CD4-positive, alpha-beta memory T cell (primary cell): ENCODE data around the gene TTYH3. TPM values are rescaled to one million over a fixed set of nuclear protein-coding genes. Genes with fewer than 3 reads are reported as not detected.

Experiments used
- CTCF ChIA-PET: fragments of 350-600 bp; sonication (Branson Sonifier 250); formaldehyde crosslinking; loops from one replicate; lab custom pipeline; 2021; ENCODE audit warnings: inconsistent platforms; ENCODE audit not compliant: partially characterized antibody; lab: Charles Lee
- POLR2A ChIA-PET: fragments of 350-600 bp; sonication (Branson Sonifier 250); formaldehyde crosslinking; loops from one replicate; lab custom pipeline; 2021; ENCODE audit not compliant: partially characterized antibody; lab: Charles Lee
- DNase-seq, 5 donors: peaks; one replicate each; pipeline versions ENCODE4 v3.0.0 to v3.0.0-alpha.2; 2020 to 2022; ENCODE audit warnings: mixed read lengths in 1 of 5
- H3K27ac ChIP-seq: one replicate; pipeline ENCODE4 v1.7.0; 2013; ENCODE audit warnings: low read depth, low read length
- H3K27me3 ChIP-seq: 2 replicates; pipeline ENCODE4 v1.7.0; 2013; ENCODE audit warnings: mild to moderate bottlenecking, low read length, moderate library complexity; ENCODE audit not compliant: insufficient read depth
- H3K36me3 ChIP-seq: 2 replicates; pipeline ENCODE4 v1.7.0; 2013; ENCODE audit warnings: mild to moderate bottlenecking, low read length, moderate library complexity; ENCODE audit not compliant: insufficient read depth
- H3K4me1 ChIP-seq: 2 replicates; pipeline ENCODE4 v1.7.0; 2013; ENCODE audit warnings: mild to moderate bottlenecking, low read length, moderate library complexity; ENCODE audit not compliant: insufficient read depth
- H3K4me3 ChIP-seq, 2 donors: one replicate each; pipeline ENCODE4 v1.7.0; 2013; ENCODE audit warnings: low read length in 2 of 2, mild to moderate bottlenecking in 1 of 2
- H3K9me3 ChIP-seq, 2 donors: one replicate each; pipeline ENCODE4 v1.7.0; 2013; ENCODE audit warnings: low read length in 2 of 2, control low read depth in 1 of 2; ENCODE audit not compliant: control insufficient read depth in 1 of 2
- H3K27ac Mint-ChIP-seq, 7 donors: one replicate each; pipeline ENCODE4 v1.8.0; 2020 to 2021; ENCODE audit warnings: mixed read lengths in 7 of 7, mild to moderate bottlenecking in 6 of 7, inconsistent platforms in 3 of 7, moderate library complexity in 3 of 7
- H3K27me3 Mint-ChIP-seq, 2 donors: one replicate each; pipeline ENCODE4 v1.8.0; 2020 to 2021; ENCODE audit warnings: mixed read lengths in 2 of 2
- H3K36me3 Mint-ChIP-seq, 2 donors: one replicate each; pipeline ENCODE4 v1.8.0; 2020 to 2021; ENCODE audit warnings: mixed read lengths in 2 of 2, inconsistent platforms in 1 of 2, mild to moderate bottlenecking in 1 of 2
- H3K4me1 Mint-ChIP-seq, 4 donors: one replicate each; pipeline ENCODE4 v1.8.0; 2020 to 2021; ENCODE audit warnings: mixed read lengths in 4 of 4, mild to moderate bottlenecking in 1 of 4
- H3K4me3 Mint-ChIP-seq, 8 donors: one replicate each; pipeline ENCODE4 v1.8.0; 2020 to 2021; ENCODE audit warnings: mixed read lengths in 8 of 8, mild to moderate bottlenecking in 7 of 8, moderate library complexity in 6 of 8, inconsistent platforms in 3 of 8
- H3K9me3 Mint-ChIP-seq, 8 donors: one replicate each; pipeline ENCODE4 v1.8.0; 2020 to 2021; ENCODE audit warnings: mixed read lengths in 8 of 8, mild to moderate bottlenecking in 5 of 8, inconsistent platforms in 3 of 8, moderate library complexity in 1 of 8
- intact Hi-C: fragments of 100-400 bp; cut with micrococcal nuclease; formaldehyde crosslinking; loops from one replicate; pipeline ENCODE4 v1.15.1; 2023
- polyA plus RNA-seq, 2 donors: library from polyadenylated mRNA; unstranded; fragments of 300-500 nt; fragmentation: Illumina TruSeq; gene quantifications; one replicate each; pipeline ENCODE4 v1.2.3, GENCODE V29; 2021
- total RNA-seq, 2 experiments: library from RNA; stranded (reverse); gene quantifications; one replicate each; pipeline ENCODE4 v1.2.3, GENCODE V29; 2021

TTYH3 gene
- total and polyA plus RNA-seq, 4 experiments from 2014 or later = 0.14 to 12.0 (median 5.8) TPM

DNA sequence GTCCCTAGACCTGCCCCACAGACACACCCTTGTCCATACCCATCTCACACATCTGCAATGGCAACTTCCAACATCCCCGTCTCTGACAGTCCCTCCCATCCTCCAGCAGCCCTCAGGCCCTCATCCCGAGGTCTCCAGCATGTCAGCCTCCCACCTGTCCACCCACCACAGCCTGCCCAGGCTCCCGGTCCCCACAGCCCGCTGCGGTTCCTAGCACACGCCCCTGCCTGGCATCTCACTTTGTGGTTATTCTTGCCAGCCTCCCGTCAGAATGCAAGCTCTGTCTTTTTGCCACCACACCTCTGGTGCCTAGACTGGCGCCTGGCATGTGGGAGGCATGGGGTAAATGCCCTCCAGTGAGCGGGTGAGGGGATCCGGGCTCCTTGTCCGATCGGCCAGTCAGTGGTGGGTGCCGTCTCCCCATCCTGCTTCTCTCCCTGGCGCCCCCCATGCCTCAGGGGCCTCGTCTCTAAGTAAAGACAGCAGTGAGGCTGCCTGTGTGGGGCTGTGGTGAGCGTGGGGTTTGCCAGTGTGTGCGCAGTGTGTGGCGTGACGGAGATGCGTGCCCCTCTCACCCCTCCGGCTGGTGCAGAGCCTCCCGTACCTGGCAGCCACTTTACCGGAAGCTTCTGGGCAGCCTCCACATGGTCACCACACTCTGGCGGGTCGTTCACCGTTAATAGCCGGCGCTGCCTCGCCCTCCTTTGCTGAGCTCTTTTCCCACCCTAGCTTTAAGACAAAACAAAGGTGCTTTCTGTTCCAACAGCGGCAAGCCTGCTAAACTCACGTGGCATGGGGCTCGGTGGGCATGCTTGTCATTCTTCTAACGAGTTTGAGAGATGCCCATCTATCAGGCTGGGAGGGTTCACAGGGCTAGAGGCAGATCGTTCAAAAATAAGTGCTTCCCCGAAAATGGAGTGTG, 28.5 kb upstream of the TTYH3 start:
- intact Hi-C loops = no loop called here
- Histone ChIP-seq H3K36me3 (no peaks in the 10 kb centered on the region), H3K27me3 (no peaks in the 10 kb centered on the region), H3K27ac (no peak overlapping the region), H3K9me3 (no peaks in the 10 kb centered on the region), H3K4me1 (no peaks in the 10 kb centered on the region), H3K4me3 (no peak overlapping the region)
- Mint-ChIP-seq H3K27me3 (no peaks in the 10 kb centered on the region), H3K9me3 (peaks cover 0 to 2% (median 0%) of the 10 kb centered on the region in 8 donors), H3K27ac (peak overlapping the region in 1 of 7 donors; percentile 53), H3K4me1 (peaks cover 0 to 5% (median 2%) of the 10 kb centered on the region in 4 donors), H3K36me3 (peaks cover 8 to 10% of the 10 kb centered on the region in 2 donors), H3K4me3 (no peak overlapping the region)
- ChIA-PET CTCF (no interaction called here), POLR2A (no interaction called here)
- DNase-seq = no peak

DNA sequence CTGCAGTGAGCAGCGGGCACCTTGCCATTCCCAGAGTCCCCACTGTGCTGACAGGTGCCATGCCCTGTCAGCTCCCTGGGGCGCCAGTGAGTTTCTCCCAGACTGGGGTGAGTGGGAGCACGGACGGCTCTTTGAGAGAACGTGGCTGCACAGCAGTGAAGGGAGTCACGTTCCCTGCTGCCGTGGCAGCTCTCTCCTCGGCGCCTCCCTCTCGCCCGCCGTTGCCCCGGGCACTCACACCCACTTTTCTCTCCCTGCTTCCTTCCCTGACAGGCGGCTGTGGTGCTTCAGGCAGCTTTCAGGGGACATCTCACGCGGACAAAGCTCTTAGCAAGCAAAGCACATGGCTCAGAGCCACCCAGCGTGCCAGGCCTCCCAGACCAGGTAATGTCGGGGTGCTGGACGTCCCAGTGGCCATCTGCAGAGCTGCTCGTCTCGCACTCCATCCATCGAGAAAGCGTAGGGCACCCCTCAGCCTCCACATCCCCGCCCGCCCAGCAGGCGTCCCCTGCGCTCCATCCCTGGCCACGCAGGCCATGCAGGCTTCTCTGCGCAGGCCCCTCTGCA, 27.1 kb upstream of the TTYH3 start:
- H3K36me3 Mint-ChIP-seq = peaks cover 5 to 8% of the 10 kb centered on the region in 2 donors
- no peaks in the 10 kb centered on the region for H3K27me3 Mint-ChIP-seq
- H3K4me1 Mint-ChIP-seq = peaks cover 0 to 5% (median 3%) of the 10 kb centered on the region in 4 donors
- Histone ChIP-seq H3K9me3 (no peaks in the 10 kb centered on the region), H3K4me1 (no peaks in the 10 kb centered on the region), H3K4me3 (no peak overlapping the region), H3K27me3 (no peaks in the 10 kb centered on the region), H3K27ac (no peak overlapping the region), H3K36me3 (no peaks in the 10 kb centered on the region)
- no peak for DNase-seq
- intact Hi-C loops = no loop called here
- peaks cover 0 to 2% (median 0%) of the 10 kb centered on the region in 8 donors for H3K9me3 Mint-ChIP-seq
- ChIA-PET POLR2A (no interaction called here), CTCF (no interaction called here)
- no peak overlapping the region for H3K4me3 Mint-ChIP-seq
- H3K27ac Mint-ChIP-seq = no peak overlapping the region

DNA sequence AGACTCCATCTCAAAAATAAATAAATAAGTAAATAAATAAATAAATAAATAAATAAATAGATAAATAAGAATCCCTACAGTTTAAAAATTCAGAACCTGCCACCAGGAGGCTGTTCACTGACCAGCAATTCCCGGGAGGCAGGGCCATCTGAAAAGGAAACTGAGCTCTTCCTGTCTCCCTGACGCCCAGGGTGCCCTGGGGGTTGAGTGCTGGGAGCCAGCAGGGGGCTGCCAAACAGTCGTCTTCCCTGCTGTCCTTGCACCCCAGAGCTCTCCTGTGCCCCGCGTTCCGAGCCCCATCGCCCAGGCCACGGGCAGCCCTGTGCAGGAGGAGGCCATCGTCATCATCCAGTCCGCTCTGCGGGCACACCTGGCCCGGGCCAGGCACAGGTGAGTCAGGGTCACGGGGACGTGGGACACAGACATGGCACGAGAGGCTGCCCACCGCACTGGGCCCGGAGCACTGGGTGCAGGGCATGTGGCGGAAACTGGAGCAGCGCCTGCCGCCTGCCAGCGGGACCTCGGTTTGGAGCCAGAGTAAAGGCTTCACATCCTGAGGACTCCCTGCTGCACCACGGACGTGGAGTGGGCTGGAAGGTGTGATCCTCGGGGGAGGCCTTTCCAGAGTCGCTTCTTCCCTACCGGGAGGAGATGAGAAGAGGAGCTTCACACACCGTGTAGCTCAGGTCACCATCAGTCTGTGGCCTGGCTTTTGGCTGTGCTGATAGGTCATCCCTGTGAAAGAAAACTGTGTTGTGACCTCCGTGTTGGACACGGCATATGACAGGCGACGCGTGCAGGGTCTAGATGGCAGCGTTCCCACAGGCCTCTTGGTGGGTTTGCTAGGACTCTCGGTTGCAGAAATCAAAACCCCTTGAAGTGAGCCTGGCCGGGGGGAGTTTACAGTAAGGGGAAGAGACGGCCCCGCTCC, 25.9 kb upstream of the TTYH3 start:
- peaks cover 0 to 8% (median 3%) of the 10 kb centered on the region in 4 donors for H3K4me1 Mint-ChIP-seq
- no peaks in the 10 kb centered on the region for H3K27me3 ChIP-seq
- intact Hi-C loops = no loop called here
- H3K9me3 Mint-ChIP-seq = peaks cover 0 to 2% (median 0%) of the 10 kb centered on the region in 8 donors
- H3K27ac ChIP-seq = no peak overlapping the region
- no peaks in the 10 kb centered on the region for H3K36me3 ChIP-seq
- no peak overlapping the region for H3K4me3 Mint-ChIP-seq
- ChIA-PET CTCF (no interaction called here), POLR2A (no interaction called here)
- no peaks in the 10 kb centered on the region for H3K4me1 ChIP-seq
- H3K27ac Mint-ChIP-seq = no peak overlapping the region
- no peaks in the 10 kb centered on the region for H3K27me3 Mint-ChIP-seq
- H3K36me3 Mint-ChIP-seq = peaks cover 0 to 1% of the 10 kb centered on the region in 2 donors
- DNase-seq = no peak
- H3K4me3 ChIP-seq = no peak overlapping the region
- H3K9me3 ChIP-seq = no peaks in the 10 kb centered on the region

DNA sequence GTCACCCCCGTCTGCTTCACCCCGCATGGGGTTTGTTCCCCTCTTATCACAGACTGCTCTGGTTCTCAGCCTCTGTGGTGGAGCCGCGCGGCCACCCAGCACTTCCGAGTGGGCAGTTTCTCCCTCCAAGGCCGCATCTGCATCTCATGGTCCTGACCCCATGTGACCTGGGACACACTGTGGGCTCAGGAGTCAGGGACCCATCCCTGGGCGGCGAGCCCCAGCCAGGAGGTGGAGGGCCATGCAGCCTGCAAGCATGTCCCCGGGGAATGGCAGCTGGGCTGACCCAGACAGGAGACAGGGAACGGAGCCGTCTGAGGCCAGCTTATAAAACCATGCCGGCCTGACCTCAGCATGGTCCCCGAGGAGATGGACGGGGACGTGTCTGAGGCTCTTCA, 25.2 kb upstream of the TTYH3 start:
- Histone ChIP-seq H3K4me3 (no peak overlapping the region), H3K27ac (no peak overlapping the region), H3K9me3 (no peaks in the 10 kb centered on the region), H3K36me3 (no peaks in the 10 kb centered on the region), H3K4me1 (no peaks in the 10 kb centered on the region), H3K27me3 (no peaks in the 10 kb centered on the region)
- ChIA-PET POLR2A (no interaction called here), CTCF (no interaction called here)
- no peak for DNase-seq
- intact Hi-C loops = no loop called here
- Mint-ChIP-seq H3K27ac (no peak overlapping the region), H3K4me1 (peaks cover 0 to 8% (median 3%) of the 10 kb centered on the region in 4 donors), H3K36me3 (peaks cover 0 to 1% of the 10 kb centered on the region in 2 donors), H3K4me3 (no peak overlapping the region), H3K27me3 (no peaks in the 10 kb centered on the region), H3K9me3 (peaks cover 0 to 2% (median 0%) of the 10 kb centered on the region in 8 donors)

DNA sequence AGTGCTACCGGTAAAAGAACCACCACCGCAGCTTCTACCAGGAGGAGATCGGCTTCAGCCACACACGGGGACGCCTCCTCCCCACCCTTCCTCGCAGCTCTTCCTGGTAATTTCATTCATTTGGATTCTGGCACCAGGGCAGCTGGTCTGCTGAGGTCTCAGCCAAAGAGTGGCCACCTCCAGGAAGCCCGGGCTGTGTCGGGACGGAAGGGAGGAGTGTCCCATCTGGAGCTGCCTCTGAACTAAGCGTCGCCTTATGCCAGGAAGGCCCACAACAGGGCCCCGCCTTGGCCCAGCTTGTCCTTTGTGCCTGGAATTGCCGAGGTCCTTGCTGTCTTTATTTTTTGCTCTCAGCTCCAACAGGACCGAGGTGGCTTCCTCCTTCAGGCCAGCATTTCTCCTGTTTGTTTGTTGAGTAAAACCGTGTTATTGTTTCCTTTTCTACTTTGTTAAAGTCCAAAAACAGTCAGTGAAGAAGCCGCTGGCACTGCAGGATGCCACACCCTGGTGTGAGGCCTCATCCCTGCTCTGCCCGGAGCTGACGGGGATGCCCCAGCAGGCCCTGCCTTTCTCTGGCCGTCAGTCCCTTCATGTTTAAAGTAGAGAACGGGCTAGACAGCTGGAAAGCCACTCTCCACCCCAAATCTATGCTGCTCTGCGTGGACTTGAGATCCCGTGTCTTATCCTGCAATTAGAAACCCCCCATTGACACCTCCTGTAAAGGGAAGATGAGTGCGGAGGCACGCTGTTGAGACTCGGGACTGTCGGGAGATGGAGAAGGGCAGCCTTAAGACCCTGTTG, 24.5 kb upstream of the TTYH3 start:
- Mint-ChIP-seq H3K27ac (peak overlapping the region in 2 of 7 donors; percentile 33 to 42), H3K36me3 (no peaks in the 10 kb centered on the region), H3K4me3 (peak overlapping the region in 1 of 8 donors; percentile 27), H3K9me3 (peaks cover 0 to 2% (median 0%) of the 10 kb centered on the region in 8 donors), H3K27me3 (no peaks in the 10 kb centered on the region), H3K4me1 (peaks cover 0 to 8% (median 3%) of the 10 kb centered on the region in 4 donors)
- ChIA-PET CTCF (no interaction called here), POLR2A (no interaction called here)
- no peaks in the 10 kb centered on the region for H3K27me3 ChIP-seq
- H3K27ac ChIP-seq = no peak overlapping the region
- intact Hi-C loops = no loop called here
- no peak overlapping the region for H3K4me3 ChIP-seq
- DNase-seq = no peak
- no peaks in the 10 kb centered on the region for H3K36me3 ChIP-seq
- H3K9me3 ChIP-seq = no peaks in the 10 kb centered on the region
- no peaks in the 10 kb centered on the region for H3K4me1 ChIP-seq

DNA sequence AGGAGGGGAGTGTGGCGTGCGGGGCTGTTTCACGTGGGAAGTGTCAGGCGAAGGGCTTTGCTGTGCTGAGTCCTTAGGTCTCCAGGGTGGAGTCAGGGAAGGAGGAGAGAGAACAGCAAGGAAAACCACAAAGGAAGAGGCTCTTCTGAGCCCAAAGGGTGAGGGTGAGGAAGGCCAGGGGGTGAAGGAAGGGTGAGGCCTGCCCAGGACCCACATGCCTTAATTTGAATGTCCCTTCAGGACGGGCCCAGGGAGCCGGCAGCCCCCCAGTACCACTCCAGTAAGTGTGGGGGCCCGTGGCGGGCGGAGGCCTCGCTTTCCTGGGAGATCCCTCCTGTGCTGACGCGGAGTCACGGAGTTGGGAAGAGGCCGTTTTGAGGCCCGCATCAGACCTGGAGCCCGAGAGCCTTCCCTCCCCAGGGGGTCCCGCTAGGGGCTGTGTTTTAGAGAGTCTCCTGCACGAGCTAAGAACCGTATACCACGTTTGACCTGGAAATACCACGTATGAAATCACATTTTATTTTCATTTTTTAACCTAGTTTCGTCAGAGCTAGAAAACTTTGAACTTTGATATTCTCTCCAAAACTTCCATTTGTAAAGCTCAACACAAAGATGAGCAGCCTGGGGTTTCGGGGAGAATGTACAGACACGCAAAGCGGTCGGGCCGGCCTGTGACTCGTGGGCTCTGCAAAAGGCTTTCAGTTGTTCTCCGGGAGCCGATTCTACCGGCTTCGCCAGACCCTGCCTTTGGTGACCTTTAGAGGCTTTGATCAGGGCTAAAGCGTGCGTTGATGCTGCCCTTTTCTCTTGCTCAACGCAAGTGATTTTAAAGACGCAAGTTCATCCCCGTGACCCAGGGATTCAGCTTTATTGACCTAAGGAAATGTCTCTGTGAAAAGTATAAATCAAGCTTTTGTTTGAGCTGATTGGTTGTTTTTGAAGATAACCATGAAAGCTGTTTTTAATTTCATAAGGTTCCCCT, 23.6 kb upstream of the TTYH3 start:
- Mint-ChIP-seq H3K9me3 (no peaks in the 10 kb centered on the region), H3K27ac (peak overlapping the region in 2 of 7 donors; percentile 33 to 42), H3K4me3 (peak overlapping the region in 2 of 8 donors; percentile 24 to 41), H3K27me3 (no peaks in the 10 kb centered on the region), H3K4me1 (peaks cover 0 to 8% (median 3%) of the 10 kb centered on the region in 4 donors), H3K36me3 (no peaks in the 10 kb centered on the region)
- ChIA-PET POLR2A (interaction anchor here (1.4 kb wide), 1 partner anchor 23 kb away, joined by 3 read pairs; the partner anchor contains the start of gene TTYH3), CTCF (interaction anchor here (0.8 to 1.7 kb wide), 7 partner anchors 16 to 158 kb away, joined by 3 to 5 read pairs (median 3); no protein-coding TSS in a partner anchor)
- Histone ChIP-seq H3K27ac (no peak overlapping the region), H3K9me3 (no peaks in the 10 kb centered on the region), H3K4me1 (no peaks in the 10 kb centered on the region), H3K36me3 (no peaks in the 10 kb centered on the region), H3K27me3 (no peaks in the 10 kb centered on the region), H3K4me3 (no peak overlapping the region)
- intact Hi-C loops = no loop called here
- DNase-seq = no peak
